Measurements from ENCODE around the gene TENM4. TPM values are rescaled to one million over a fixed set of nuclear protein-coding genes. Genes with fewer than 3 reads are reported as not detected.

TENM4 gene
- total RNA-seq, 1 donor from 2014 or later, result 3.8 TPM

DNA sequence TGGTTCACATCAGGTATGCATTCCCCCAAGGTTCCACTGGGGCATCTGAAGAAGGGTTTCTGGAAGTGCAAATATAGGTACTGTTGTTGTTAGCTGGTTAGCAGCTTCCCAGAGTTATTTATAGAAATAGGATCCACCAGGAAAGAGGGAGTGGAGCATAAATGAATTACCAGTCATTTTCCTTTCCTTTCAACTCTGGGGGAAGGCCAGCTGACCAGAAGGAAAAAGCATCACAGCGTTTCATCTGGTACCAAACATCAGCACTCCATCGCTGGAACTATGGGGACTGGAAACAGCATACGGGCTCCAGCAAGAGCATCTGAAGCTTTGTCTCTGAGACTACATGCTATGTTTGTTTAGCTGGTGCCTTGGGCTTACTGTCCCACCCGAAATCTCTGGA, 487.9 kb downstream of the TENM4 start:
- Mint-ChIP-seq H3K9me3 (ENCODE audit: low read depth) (no peaks in the 10 kb centered on the region), H3K4me1 (ENCODE audit: low read depth) (peaks cover 11% of the 10 kb centered on the region), H3K4me3 (ENCODE audit: unreplicated experiment) (no peak overlapping the region), H3K27me3 (ENCODE audit: low read depth) (no peaks in the 10 kb centered on the region), H3K27ac (ENCODE audit: unreplicated experiment) (no peak overlapping the region), H3K36me3 (ENCODE audit: low read depth) (no peaks in the 10 kb centered on the region)
- TF ChIP-seq, protein P1, sequence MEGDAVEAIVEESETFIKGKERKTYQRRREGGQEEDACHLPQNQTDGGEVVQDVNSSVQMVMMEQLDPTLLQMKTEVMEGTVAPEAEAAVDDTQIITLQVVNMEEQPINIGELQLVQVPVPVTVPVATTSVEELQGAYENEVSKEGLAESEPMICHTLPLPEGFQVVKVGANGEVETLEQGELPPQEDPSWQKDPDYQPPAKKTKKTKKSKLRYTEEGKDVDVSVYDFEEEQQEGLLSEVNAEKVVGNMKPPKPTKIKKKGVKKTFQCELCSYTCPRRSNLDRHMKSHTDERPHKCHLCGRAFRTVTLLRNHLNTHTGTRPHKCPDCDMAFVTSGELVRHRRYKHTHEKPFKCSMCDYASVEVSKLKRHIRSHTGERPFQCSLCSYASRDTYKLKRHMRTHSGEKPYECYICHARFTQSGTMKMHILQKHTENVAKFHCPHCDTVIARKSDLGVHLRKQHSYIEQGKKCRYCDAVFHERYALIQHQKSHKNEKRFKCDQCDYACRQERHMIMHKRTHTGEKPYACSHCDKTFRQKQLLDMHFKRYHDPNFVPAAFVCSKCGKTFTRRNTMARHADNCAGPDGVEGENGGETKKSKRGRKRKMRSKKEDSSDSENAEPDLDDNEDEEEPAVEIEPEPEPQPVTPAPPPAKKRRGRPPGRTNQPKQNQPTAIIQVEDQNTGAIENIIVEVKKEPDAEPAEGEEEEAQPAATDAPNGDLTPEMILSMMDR (IDR thresholded peaks at IDR 0.05), result no peak
- no peak for DNase-seq (ENCODE audit: low spot score)

DNA sequence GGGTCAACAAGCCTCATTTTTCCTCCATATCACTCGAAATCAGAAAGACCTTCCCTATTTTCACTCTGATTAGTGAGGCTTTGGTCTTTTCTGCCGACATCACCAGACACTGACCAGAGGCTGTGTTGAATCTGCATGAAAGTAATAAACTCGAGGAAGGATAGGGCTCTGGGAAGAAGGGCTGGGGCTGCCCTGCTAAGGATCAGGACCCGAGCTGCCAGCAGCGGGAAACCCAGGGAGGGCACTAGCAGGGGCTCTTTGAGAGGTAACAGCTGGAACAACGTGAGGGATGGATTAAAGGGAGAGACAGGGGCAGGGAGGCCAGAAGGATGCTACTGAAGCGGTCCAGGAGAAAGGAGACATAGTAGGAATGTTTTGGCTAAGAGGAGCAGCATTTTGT, 488.7 kb downstream of the TENM4 start:
- H3K4me3 Mint-ChIP-seq (ENCODE audit: unreplicated experiment), result no peak overlapping the region
- no peaks in the 10 kb centered on the region for H3K27me3 Mint-ChIP-seq (ENCODE audit: low read depth)
- H3K9me3 Mint-ChIP-seq (ENCODE audit: low read depth), result no peaks in the 10 kb centered on the region
- TF ChIP-seq, protein P1 (IDR thresholded peaks at IDR 0.05), result no peak
- H3K36me3 Mint-ChIP-seq (ENCODE audit: low read depth), result no peaks in the 10 kb centered on the region
- no peak overlapping the region for H3K27ac Mint-ChIP-seq (ENCODE audit: unreplicated experiment)
- H3K4me1 Mint-ChIP-seq (ENCODE audit: low read depth), result peaks cover 11% of the 10 kb centered on the region
- no peak for DNase-seq (ENCODE audit: low spot score)

DNA sequence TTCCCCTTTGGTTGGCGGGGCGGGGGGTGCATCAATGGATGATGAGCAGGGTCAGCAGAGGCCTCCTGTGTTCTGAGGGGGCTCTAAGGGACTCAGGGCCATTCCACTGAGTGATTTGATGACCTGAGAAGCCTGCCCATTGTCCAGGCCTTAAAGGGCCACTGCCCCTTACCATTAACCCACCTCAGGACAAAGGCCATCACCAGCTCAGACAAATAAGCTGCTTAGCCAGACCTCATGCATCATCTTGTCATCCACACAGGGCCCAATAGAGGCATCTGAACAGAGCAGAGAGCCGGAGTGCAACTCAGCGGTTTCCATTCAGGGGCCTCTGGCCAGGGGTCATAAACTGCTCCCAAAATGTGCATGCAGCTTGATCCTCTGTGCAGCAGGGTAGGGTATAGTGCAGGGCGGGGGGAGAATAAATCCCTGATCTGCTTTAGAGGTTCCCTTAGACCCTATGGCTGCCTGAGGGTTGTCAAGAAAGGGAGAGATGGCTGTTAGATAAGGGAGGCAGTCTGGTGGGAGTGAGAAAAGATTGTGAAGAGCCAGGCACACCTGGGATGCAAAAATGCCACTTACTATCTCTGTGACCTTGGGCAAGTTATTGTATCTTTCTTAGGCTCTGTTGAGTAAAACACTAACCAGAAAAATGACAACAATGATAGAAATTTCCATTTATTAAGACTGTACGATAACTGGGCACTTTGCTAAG, 490.7 kb downstream of the TENM4 start:
- no peak overlapping the region for H3K4me3 Mint-ChIP-seq (ENCODE audit: unreplicated experiment)
- TF ChIP-seq, protein P1 (IDR thresholded peaks at IDR 0.05), result no peak
- H3K4me1 Mint-ChIP-seq (ENCODE audit: low read depth), result peaks cover 11% of the 10 kb centered on the region
- peaks cover 12% of the 10 kb centered on the region for H3K9me3 Mint-ChIP-seq (ENCODE audit: low read depth)
- H3K36me3 Mint-ChIP-seq (ENCODE audit: low read depth), result no peaks in the 10 kb centered on the region
- H3K27ac Mint-ChIP-seq (ENCODE audit: unreplicated experiment), result no peak overlapping the region
- H3K27me3 Mint-ChIP-seq (ENCODE audit: low read depth), result no peaks in the 10 kb centered on the region
- DNase-seq (ENCODE audit: low spot score), result no peak

DNA sequence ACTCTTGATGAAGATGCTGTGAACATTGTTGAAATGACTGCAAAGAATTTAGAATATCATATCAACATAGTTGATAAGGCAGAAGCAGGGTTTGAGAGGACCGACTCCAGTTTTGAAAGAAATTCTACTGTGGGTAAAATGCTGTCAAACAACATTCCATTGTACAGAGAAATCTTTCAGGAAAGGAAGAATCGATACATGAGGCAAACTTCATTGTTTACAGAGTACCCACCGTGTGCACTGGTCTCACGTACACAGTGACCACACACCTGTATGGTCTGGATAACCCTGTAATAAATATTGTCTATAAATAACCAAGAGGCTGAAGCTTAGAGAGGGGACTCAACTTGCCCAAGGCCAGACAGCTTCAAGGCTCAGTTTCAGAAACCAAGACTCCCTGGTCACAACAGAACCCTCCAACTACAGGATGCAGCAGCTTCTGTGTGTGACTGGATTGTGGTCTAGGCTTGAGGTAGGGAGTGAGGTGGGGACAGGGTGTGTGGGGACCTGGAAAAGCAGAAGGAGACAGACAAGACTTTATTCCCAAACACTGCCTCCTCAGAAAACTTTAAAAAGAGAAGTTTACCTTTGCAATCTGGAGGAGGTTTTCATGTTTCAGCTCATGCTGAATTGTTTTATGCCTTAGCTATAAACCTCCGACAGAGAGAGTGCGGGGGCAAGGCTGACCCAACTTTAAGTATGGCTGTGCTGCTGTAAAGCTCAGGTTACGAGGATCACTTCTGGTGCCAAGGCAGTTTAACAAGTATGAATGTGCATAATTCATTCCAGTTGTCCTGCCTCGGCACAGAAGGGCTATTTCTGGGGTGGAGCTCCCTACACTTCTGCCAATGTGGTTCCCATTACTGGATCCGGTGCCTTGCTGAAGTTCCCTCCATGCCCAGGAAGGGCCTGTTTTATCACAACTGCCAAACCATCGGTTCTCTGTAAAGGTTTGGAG, 493.6 kb downstream of the TENM4 start:
- Mint-ChIP-seq H3K4me3 (ENCODE audit: unreplicated experiment) (no peak overlapping the region), H3K9me3 (ENCODE audit: low read depth) (peaks cover 12% of the 10 kb centered on the region), H3K27me3 (ENCODE audit: low read depth) (no peaks in the 10 kb centered on the region), H3K4me1 (ENCODE audit: low read depth) (no peaks in the 10 kb centered on the region), H3K36me3 (ENCODE audit: low read depth) (no peaks in the 10 kb centered on the region), H3K27ac (ENCODE audit: unreplicated experiment) (no peak overlapping the region)
- TF ChIP-seq, protein P1 (IDR thresholded peaks at IDR 0.05), result no peak
- DNase-seq (ENCODE audit: low spot score), result no peak

DNA sequence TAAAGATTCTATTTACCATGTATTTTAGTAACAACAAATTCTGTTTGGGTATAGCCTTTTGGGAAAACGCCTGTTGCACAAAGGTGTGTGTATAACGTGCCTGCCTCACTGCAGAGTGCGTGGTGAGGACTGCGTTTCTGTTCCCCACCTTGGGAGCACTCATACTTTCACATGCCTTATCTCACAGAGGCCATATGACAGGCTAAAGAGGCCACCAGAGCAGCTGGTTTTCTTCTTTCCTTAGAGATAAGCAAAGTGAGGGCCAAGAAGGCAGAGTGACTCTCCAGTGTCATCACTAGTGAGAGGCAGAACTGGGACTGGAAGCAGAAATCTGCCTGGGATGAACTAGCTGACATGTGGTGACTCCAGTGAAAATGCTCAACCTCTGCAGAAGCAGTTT, 497.0 kb downstream of the TENM4 start:
- TF ChIP-seq, protein P1 (IDR thresholded peaks at IDR 0.05), result no peak
- no peaks in the 10 kb centered on the region for H3K27me3 Mint-ChIP-seq (ENCODE audit: low read depth)
- no peaks in the 10 kb centered on the region for H3K4me1 Mint-ChIP-seq (ENCODE audit: low read depth)

More for the DNA sequence above, 497.0 kb downstream of the TENM4 start:
- Mint-ChIP-seq H3K36me3 (ENCODE audit: low read depth) (no peaks in the 10 kb centered on the region), H3K27ac (ENCODE audit: unreplicated experiment) (no peak overlapping the region), H3K4me3 (ENCODE audit: unreplicated experiment) (no peak overlapping the region), H3K9me3 (ENCODE audit: low read depth) (peaks cover 12% of the 10 kb centered on the region)
- no peak for DNase-seq (ENCODE audit: low spot score)

Measured in chondrocyte (in vitro differentiated cells).